Fibroblast of skin of left biceps (primary cell): ENCODE measurements around the gene AIF1L.

Experiments
- DNase-seq, 2 experiments: peaks; one replicate each; pipeline ENCODE4 v3.0.0-alpha.2; 2013; ENCODE audit warnings: low read depth in 2 of 2

The AIF1L gene

GRCh38 chr9:131076347-131077195 is 19.8 kb upstream of the AIF1L start:
- DNase-seq: no peak

DNA sequence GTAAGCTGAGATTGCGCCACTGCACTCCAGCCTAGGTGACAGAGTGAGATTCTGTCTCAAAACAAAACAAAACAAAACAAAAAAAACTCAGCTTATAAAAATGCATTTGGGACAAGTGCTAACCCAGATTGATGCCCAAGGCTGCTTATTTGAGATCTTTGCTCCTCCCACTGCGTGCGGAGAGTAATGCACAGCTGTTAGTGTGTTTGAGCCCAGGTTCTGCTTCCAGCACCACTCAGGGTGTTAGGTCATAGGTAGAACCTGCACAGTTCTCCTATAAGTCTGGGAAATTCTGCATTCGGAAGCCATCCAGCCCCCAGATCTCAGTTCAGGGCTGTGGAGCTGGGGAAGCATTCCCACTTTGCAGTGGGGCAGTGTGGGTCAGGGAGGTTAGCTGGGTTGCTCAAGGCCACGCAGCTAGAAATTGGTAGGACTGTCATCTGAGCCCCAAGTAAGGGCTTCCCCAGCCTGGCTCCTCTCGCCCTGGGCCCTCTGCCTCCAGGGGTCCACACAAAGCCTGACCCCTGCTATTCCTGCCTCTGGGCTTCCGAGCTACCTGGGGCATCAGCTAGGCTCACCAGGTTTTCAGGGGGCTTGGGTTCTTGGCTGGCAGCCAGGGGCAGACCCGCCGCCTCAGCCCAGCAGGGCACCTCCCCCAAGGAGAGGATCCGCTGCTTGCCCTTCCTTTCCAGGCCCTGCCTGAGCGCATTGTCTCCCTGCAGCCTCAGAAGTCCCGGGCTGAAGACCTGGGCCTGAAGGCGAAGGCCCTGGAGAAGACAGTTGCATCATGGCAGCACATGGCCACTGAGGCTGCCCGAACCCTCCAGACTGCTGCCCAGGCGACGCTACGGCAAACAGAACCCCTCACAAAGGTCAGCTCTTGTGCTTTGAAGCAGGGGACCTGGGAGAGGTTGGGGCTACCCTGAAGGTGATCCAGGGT is 17.6 kb upstream of the AIF1L start:
- no peak for DNase-seq

DNA sequence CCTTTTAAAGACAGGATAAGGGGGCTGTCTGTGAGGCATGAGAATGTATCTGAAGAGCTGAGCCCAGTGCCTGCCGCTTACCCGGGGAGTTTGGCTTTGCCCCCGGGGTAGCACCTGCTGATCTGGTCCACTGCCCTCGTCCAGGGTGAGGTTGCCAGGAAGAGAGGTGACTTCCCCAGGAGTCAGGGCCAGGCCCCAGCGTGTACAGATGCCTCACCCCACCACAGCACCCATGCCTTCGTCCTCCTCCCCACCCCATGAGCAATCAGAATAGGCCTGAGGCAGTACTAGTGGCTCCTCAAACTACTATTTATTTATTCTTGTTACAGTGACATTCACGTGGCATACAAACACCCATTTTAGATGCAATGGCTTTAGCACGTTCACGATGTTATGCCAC is 15.7 kb upstream of the AIF1L start:
- DNase-seq: no peak

GRCh38 chr9:131081868-131082267 is 14.5 kb upstream of the AIF1L start:
- no peak for DNase-seq

DNA sequence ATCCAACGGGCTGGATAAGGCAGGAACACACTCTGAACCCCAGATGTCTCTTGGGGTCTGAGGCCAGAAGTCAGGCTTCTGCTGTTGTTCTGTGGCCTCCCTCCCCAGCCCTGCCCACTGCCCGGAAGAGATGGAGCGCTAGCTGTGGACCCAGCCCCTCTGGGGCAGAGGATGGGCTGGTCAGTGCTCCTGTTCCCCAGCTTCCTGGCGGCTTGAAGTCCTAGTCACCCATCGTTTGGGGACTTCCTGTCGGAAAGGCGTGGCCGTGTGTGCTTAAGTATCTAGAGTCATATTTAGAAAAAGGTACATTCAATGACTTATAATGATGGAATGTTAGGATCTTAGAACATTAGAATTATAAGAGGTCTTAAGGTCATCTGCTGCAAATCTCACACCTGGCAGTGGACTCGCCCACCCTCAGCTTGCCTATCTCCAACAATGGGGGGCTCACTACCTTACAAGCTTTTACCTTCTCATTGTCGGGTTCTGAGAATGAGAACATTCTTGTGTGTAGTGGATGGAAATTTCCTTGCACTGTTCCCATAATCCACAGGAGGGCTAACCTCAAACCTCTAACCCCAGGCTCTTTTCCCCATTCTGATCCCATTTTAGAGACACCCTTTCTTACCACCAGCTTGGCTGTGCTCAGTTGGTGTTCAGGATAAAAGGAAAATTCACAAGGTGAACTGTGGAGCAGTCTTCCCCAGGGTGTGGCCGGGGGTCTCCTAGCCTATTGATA is 13.4 kb upstream of the AIF1L start:
- DNase-seq: no peak

GRCh38 chr9:131084661-131085369 is 11.5 kb upstream of the AIF1L start:
- no peak for DNase-seq

GRCh38 chr9:131085370-131086122 is 10.8 kb upstream of the AIF1L start:
- DNase-seq: no peak

DNA sequence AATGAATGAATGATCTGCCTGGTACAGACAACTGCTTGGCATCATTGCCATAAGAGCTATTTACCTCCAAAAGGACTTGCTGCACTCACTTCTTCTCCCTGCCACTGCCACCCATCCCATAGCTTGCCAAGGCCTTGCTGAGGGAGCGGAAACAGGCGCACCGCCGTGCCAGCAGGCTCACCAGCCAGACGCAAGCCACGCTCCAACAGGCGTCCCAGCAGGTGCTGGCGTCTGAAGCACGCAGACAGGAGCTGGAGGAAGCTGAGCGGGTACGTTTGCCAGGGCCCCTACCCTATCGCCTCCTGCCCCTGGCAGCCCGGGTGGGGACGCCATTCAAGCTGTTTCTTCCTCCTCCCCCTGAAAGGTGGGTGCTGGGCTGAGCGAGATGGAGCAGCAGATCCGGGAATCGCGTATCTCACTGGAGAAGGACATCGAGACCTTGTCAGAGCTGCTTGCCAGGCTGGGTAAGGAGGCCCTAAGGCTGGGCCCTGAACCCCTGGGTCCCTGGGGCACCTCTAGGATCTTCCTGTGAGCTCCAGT is 8.9 kb upstream of the AIF1L start:
- no peak for DNase-seq

DNA sequence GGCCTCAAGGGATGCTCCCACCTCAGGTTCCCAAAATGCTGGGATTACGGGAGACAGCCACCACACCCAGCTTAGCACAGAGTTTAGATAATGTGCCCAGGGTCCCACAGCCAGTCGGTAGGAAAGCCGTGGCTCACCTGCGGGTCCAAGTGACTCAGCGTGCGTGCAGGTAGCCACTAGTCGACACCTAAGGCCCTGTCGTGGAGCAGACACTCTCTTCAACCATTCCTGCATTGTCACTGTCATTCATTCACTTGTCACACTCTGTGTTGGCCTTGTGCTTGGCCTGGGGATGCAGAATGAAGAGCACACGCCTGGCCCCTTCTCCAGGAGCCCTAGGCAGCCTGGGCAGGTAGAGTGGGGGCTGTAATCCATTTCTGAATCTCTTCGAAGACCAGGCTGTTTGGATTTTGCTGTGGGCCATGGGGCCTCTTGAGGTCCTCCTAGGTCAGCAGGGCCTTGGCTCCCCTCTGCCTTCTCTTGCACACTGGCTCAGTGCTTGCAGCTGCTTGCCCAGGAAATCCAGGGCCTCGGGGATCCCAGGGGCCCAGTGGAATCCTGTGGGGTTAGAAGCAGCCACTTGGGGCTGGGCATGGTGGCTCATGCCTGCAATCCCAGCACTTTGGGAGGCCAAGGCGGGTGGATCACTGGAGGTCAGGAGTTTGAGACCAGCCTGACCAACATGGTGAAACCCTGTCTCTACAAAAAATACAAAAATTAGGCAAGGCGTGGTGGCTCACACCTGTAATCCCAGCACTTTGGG is 6.1 kb upstream of the AIF1L start:
- DNase-seq: no peak

DNA sequence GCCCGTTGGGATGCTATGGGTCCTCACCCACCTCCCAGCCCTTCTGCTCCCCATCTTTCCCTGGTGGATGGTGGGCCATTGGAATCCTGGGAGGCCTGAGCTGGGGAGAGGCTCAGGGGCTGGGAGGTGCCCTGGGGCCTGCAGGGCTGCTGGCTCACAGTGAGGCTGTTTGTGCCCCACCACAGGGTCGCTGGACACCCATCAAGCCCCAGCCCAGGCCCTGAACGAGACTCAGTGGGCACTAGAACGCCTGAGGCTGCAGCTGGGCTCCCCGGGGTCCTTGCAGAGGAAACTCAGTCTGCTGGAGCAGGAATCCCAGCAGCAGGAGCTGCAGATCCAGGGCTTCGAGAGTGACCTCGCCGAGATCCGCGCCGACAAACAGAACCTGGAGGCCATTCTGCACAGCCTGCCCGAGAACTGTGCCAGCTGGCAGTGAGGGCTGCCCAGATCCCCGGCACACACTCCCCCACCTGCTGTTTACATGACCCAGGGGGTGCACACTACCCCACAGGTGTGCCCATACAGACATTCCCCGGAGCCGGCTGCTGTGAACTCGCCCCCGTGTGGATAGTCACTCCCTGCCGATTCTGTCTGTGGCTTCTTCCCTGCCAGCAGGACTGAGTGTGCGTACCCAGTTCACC is 4.9 kb upstream of the AIF1L start:
- no peak for DNase-seq

DNA sequence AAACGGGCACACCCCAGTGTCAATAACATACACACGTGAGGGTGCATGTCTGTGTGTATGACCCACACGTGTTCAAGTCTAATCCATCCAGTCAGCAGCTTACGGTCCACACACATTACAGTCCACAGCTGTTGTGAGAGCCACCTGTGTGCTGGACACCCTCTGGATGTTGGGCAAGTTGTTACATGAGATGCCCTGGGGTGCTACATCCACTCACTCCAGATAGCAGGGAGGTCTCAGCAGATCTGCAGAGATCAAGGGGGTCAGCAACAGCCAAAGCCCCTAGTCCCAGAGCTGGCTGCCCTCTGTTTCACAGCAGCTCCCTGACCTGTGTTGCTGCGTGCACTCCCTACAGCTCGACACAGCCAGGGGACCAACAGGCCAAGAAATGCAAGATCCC is 4.3 kb upstream of the AIF1L start:
- DNase-seq: no peak

DNA sequence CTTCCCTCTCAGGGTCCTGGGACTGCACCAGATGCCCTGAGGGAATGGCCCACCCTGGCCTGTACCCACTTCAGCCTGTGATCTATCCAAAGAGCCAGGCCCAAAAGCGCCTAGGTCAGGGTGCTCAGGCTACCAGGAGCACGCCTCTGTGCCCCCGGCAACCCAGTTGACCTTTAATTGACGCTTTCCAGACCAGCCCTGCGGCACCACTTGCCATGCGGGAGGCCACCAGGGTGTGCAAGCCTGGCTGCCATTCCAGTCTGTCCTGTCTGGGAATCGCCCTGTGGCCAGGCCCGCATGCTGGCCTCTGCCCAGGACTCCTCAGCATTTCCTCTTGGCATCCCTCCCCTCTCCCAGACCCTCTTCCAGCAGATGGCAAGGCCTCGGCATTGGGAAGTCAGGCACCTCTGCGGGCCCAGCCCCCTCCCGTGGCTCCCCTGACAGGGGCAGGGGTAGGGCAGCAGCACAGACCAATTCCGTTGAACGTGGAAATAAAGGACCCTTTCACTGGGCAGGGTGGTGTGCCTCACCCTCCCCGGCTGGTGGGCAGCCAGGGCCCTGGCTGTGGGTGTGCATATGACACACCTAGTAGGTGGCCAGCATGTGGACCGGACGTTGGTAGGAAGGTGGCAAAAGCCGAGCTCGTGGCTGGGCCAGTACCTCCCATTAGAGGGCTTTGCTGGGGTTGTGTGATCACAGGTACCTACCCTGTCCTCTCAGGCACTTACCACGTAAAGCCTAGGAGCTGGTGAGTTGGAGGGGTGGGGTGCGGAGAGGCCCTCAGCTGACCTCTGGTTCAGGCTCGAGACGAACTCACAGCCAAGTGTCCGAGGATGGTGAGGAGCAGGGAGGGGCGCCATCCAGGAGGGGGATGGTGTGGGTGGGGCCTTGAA is 3.5 kb upstream of the AIF1L start:
- no peak for DNase-seq

DNA sequence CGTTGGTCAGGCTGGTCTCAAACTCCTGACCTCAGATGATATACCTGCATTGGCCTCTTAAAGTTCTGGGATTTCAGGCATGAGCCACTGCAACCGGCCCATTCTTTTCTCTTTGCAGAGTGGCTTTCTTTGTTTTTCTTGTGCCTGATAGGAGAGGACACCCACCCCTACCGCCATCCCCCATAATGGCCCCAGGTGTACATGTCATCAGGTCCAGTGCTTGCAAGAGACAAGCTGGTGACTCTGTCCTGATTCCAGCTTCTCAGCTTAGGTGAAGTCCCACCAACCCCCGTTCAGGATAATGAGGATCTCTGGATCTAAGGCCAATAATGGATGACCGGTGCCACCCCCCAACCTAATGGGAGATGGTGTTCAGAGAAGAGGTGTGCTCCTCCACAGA is 2.3 kb upstream of the AIF1L start:
- no peak for DNase-seq

DNA sequence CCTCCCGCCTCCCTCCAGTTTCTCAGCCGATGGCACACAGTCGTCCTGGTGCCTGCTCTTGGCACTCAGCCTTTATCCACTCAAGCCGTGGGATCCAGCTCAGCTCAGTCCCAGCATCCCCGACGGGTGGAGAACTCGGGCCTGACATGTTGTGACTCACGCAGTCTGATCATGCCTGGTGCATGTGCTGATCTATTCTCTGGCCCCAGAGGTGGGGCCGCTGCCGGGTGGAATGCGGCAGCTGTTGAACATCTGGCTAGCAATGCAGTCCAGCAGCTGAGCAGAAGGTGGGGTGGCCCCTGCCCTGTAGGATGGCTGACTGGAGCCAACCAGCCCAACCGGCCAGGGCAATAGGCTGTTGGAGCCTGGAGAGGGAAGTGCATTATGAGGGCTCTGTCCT is 1.7 kb upstream of the AIF1L start:
- peak; percentile 10 to 13 for DNase-seq

DNA sequence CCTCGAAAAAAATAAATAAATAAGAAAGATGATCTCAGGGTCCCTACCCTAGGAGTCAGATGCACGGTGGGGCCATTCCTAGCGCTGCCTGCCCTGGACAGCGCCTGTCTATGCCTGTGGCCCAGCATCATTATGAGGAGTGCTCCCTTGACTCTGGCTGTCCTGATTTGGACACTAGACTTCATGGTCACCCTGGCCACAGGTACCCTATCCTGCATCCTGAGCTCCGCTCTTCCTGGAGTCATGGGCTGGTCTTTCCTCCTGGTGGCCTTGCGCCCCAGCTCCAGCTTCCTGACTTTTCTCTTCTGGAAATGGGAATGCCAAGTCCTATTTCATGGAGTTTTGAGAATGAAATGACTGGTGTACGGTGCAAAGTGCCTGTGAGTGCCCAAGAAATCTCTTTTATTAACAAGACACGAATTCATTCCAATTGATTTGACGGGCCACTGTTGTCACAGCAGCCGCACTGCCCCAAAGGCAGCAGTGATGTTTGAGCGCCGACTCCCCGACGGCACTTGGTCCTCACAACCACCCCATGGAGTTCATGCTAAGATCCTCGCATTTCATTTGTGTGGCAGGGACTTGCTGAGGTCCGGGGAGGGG is 564 bp upstream of the AIF1L start:
- DNase-seq: no peak

DNA sequence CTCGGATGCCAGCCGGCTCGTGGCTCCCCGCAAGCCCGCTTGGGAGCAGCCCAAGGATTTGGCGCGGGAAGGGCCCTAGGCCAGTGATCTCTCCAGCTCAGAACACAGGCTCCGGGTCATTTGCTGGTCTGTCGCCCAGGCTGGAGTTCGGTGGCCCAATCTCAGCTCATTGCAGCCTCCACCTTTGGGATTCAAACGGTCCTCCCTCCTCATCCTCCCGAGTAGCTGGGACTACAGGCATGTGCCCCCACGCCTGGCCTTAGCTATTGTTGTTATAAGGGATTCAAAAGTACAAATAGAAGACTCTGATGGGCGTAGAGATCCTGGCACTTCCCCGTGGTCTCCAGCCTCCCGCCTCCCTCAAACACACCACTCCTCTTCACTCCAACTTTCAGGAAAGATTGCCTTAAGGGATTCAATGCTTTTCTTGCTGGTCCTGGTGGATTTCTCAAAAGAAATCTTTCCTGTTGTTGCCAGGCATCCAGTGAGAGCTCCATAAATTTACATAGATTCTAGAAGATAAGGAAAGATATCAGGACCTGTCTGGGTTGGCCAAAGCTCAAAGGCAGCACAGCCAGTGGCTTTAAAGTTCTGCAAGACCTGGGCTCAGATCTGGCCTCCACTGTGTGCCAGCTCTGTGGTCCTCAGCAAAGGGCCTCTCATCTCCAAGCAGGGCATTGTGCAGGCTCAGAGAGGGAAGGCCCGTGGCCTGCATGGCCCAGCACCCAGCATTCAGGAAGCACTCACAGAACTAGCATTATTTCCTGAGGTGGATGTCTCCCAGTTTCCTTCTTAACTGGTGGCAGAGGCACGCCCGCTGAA is 1.0 kb downstream of the AIF1L start:
- DNase-seq: no peak

- DNase-seq: no peak
Observed at GRCh38 chr9:131097948-131098278, 1.6 kb downstream of the AIF1L start.
